ENCODE data around the gene NOX5.

The NOX5 gene

GRCh38 chr15:69055251-69055650, 40.8 kb downstream of the NOX5 start:
- in situ Hi-C loops (cut with HindIII; ENCODE audit: low sequenced_read_pairs) = loop anchor here (25.0 kb wide), 1 partner anchor 357 kb away; the partner anchor contains the start of gene KIF23

- in situ Hi-C loops (cut with HindIII; ENCODE audit: low sequenced_read_pairs) = loop anchor here (25.0 kb wide), 1 partner anchor 356 kb away; the partner anchor contains the start of gene KIF23
Observed at GRCh38 chr15:69056365-69056764, 41.9 kb downstream of the NOX5 start.

- in situ Hi-C loops (cut with HindIII; ENCODE audit: low sequenced_read_pairs) = loop anchor here (25.0 kb wide), 1 partner anchor 353 kb away; the partner anchor contains the start of gene KIF23
Observed at GRCh38 chr15:69058830-69059556, 44.5 kb downstream of the NOX5 start.

DNA sequence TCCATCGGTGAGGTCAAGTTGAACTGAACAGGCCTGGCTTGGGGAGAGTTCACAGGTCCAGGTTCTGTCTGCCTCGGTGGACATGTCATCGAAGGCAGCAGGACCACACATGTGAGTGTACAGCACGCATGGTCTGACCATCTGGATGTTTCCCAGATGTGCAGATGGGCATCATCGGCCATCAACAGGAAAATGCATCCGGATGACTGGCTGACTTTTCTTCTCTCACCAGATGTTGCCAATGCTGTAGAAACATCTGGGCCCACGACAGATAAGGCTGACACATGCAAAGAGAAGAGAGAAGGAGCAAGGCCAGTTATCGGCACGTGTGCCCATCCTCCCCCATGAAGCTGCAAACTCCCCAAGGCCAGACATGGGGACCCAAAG, 45.1 kb downstream of the NOX5 start:
- in situ Hi-C loops (cut with HindIII; ENCODE audit: low sequenced_read_pairs) = loop anchor here (25.0 kb wide), 1 partner anchor 353 kb away; the partner anchor contains the start of gene KIF23

DNA sequence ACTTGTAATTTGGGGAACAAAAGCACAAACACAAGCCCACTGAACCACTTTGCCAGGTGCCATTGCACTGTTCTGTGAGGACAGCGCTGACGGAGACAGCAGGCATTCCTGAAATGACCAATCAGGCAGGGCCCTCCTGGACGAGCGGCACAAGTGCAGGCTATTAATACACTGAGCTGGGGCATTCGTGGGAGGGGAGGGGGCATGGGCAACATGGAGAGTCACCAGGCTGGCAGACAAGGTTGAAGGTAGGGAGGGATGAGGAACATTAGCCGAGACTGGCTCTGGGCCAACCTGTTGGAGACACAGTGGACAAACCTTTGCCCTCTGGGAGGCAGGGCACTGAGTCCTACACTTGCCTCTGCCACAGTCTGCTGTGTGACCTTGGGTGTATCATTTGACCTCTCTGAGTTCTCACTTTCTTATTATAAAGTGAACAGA, 45.6 kb downstream of the NOX5 start:
- in situ Hi-C loops (cut with HindIII; ENCODE audit: low sequenced_read_pairs) = loop anchor here (5.0 to 25.0 kb wide), 2 partner anchors 82 to 352 kb away; partner anchors contain the start of gene KIF23

DNA sequence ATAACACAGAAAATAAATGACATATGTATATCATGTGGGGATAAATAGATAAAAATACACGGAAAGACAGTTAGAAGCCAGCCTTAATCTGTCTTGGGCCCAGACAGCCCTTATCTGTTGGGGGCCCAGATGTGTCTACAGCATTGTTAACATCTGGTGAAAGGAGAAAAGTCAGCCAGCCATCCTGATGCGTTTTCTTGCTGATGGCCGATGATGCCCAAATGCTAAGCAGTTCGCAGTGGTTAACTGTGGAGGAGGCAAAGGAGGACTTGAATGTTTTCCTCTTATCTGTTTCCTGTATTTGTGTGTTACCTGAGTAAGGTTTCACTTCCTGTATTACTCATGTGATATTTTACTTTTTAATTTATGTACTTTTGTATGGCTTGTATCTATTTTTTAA, 46.2 kb downstream of the NOX5 start:
- in situ Hi-C loops (cut with HindIII; ENCODE audit: low sequenced_read_pairs) = loop anchor here (5.0 to 25.0 kb wide), 2 partner anchors 82 to 352 kb away; partner anchors contain the start of gene KIF23

DNA sequence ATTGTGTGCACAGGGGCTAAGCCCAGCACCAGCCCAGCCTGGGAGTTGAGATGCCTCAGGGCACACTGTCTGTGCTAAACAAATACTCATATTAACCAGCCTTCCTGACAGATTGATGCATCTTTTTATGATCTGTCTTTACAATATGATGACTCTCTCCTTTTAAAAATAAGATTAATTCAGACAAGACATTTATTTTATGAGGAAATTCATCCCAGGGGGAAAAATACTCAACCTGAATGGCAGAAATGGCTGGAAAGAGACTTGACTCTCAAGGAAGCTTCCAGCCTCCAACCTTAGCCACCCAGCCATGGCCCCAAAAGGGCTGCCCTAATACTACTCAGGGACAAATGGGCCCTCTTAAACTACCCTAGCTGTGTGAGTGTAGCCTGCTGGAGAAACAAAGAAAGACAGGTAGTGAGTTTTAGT, 46.9 kb downstream of the NOX5 start:
- in situ Hi-C loops (cut with HindIII; ENCODE audit: low sequenced_read_pairs) = loop anchor here (5.0 to 25.0 kb wide), 2 partner anchors 81 to 351 kb away; partner anchors contain the start of gene KIF23

DNA sequence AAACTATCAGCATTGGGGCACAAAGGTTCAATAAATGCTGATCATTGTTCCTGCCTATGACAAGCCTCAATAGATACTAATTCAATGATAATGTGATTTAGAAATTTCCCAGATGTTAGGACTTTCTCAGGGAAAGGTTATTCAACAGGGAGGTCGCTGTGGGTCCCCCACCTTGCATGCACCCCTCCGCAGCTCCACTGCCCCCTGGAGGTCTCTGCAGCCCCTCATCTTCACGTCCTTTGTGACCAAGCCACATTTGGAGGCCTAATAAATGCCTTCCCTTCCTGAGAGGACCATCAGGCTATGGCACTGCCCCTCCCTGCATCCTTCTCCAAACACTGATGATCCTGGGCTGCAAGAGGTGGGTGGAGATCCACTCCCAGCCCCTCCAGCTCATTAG, 50.2 kb downstream of the NOX5 start:
- in situ Hi-C loops (cut with HindIII; ENCODE audit: low sequenced_read_pairs) = loop anchor here (5.0 to 25.0 kb wide), 2 partner anchors 78 to 348 kb away; partner anchors contain the start of gene KIF23

DNA sequence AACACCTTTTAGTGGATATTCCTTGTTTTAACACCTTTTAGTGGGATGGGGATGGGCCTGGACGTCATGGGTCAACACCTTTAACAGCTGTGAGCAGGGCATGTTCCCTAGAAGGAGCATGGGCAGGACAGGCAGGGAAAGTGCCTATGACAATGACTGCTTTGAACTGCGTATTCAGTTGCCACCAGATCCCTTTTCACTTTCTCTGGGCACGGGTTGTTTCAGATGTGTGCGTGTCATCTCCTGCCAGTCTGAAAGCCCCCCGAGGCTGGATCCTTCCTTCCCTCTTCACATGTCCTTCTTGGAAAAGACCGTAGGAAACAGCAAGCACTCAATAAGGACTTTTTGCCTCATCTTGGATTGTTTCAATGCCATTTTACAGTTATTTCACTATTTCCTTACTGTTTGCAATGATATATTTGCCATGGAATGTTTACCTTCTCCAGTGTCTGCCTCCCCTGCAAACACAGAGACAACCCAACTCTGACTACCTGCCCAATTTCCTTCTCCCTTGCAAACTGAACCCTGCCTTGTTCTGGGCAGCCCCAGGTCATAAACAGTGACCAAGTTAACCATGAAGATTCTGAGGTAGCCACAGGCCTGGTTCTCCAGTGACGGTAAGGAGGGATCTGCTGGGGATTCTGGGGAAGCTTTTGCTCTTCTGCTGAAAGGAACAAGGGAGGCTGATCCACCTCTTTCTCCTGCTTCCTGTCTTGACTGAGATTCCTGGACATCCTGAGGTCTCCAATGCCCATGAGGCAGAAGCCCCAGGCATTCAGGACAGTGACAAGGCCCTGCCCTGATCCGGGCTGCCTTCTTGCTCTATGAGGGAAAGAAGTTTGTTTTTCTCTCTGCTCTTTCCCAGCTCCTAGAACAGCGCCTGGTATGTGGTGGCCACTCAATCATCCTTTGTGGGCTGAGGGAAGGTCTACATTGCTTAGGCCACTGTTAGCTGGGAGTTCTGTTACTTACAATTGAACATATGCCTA, 51.8 kb downstream of the NOX5 start:
- in situ Hi-C loops (cut with HindIII; ENCODE audit: low sequenced_read_pairs) = loop anchor here (25.0 kb wide), 1 partner anchor 346 kb away; the partner anchor contains the start of gene KIF23

DNA sequence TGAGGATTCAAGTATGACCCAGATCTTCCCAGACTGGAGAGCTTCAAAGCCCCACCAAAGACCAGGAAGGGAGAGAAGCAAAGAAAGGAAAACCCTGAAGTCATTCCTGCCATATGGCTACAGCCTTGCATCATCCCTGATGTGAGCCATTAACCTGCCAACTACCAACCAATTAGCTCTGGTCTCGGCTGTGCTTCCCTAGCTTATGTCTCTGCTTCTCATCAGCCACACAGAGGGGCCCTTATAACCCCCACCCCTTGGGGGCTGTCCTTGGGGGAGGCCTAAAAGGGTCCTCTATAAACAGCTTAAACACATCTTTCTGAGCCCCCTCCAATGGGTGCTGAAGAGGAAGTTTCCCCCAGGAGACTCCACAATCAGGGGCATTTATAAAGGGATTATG, 52.8 kb downstream of the NOX5 start:
- in situ Hi-C loops (cut with HindIII; ENCODE audit: low sequenced_read_pairs) = loop anchor here (25.0 kb wide), 1 partner anchor 345 kb away; the partner anchor contains the start of gene KIF23

- in situ Hi-C loops (cut with HindIII; ENCODE audit: low sequenced_read_pairs) = loop anchor here (25.0 kb wide), 1 partner anchor 344 kb away; the partner anchor contains the start of gene KIF23
Observed at GRCh38 chr15:69068157-69068556, 53.7 kb downstream of the NOX5 start.

DNA sequence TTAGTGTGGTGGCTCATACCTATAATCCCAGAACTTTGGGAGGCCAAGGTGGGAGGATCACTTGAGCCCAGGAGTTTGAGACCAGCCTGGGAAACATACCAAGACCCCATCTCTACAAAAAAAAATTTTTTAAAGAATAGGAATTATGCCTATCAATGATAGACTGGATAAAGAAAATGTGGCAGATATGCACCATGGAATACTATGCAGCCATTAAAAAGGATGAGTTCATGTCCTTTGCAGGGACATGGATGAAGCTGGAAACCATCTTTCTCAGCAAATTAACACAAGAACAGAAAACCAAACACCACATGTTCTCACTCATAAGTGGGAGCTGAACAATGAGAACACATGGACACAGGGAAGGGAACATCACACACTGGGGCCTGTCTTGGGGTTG, 54.8 kb downstream of the NOX5 start:
- in situ Hi-C loops (cut with HindIII; ENCODE audit: low sequenced_read_pairs) = loop anchor here (25.0 kb wide), 1 partner anchor 343 kb away; the partner anchor contains the start of gene KIF23

DNA sequence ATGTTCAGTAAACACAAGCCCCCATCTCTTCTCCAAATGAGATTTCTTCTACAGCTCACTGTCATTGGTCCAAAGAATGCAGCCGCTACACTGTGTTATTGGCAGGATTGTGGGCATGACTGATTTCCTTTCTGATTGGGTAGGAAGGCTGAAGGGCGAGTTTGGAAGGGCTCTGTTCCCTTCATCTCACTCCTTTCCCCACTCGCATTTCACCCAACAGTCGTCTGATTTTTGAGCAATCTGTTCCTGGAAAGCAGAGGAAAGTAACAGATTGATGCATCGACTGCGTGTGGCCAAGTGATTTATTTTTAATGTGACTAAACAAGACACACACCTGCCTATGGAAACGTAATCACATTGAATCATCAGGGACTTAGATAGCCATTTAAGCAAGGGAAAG, 55.5 kb downstream of the NOX5 start:
- in situ Hi-C loops (cut with HindIII; ENCODE audit: low sequenced_read_pairs) = loop anchor here (25.0 kb wide), 1 partner anchor 342 kb away; the partner anchor contains the start of gene KIF23

- in situ Hi-C loops (cut with HindIII; ENCODE audit: low sequenced_read_pairs) = loop anchor here (25.0 kb wide), 1 partner anchor 342 kb away; the partner anchor contains the start of gene KIF23
Observed at GRCh38 chr15:69070396-69070795, 55.9 kb downstream of the NOX5 start.

DNA sequence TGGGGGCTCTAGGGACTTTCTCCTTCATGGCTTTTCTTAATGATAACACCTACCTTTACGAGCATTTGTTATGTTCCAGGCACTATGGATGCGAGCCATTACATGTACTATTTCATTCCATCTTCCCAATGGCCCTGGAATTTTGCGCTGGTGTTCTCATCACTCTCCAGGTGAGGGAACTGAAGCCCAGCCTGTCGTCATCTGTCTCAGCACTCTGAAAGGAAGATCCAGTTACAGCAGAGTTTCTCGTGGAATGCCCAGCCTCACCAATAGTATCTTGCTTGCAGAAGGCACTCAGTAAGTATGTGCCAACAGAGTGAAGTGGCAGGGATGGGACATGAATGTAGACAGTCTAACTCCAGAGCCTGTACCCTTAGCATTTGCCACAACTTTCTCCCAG, 56.8 kb downstream of the NOX5 start:
- in situ Hi-C loops (cut with HindIII; ENCODE audit: low sequenced_read_pairs) = loop anchor here (25.0 kb wide), 1 partner anchor 341 kb away; the partner anchor contains the start of gene KIF23

DNA sequence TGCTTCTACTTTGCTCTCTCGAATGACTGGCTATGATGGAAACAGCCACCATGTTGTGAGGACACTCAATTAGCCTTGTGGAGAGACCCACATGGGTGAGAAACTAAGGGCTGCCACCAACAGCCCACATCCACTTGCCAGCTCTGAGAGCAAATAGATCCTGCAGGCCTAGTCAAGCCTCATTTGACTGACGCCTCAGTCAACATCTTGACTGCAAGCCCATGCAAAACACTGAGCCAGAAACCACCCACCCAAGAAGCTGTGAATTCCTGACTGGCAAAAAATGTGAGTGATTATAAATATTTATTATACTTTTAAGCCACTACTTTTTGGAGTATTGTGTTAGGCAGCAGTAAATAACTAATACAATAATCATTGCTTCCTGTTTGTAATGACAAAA, 58.4 kb downstream of the NOX5 start:
- in situ Hi-C loops (cut with HindIII; ENCODE audit: low sequenced_read_pairs) = loop anchor here (25.0 kb wide), 1 partner anchor 339 kb away; the partner anchor contains the start of gene KIF23

- in situ Hi-C loops (cut with HindIII; ENCODE audit: low sequenced_read_pairs) = loop anchor here (25.0 kb wide), 1 partner anchor 338 kb away; the partner anchor contains the start of gene KIF23
Observed at GRCh38 chr15:69074001-69074842, 59.7 kb downstream of the NOX5 start.

GRCh38 chr15:69074843-69075224, 60.3 kb downstream of the NOX5 start:
- in situ Hi-C loops (cut with HindIII; ENCODE audit: low sequenced_read_pairs) = loop anchor here (25.0 kb wide), 1 partner anchor 337 kb away; the partner anchor contains the start of gene KIF23

DNA sequence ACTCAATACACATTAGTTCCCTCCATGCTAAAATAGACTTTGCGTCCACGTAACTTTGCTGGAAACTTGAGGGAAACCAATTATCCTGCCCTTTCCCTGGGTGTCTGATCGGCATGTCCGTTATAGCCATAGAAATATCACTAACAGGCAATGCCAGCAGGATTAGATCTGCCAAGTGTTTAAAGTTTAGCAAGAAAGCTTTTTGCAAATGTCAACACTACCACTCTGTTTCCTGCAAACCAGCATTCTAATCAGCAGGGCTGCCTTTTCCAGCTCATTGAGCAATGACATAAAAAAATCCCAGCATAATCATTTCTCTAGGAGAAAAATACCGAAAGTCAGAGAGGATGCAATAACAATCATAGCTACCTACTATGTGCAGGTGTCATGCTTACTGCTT, 60.9 kb downstream of the NOX5 start:
- in situ Hi-C loops (cut with HindIII; ENCODE audit: low sequenced_read_pairs) = no loop called here

All from endothelial cell of hepatic sinusoid (primary cell).